ENCODE measurements around the gene B9D1.

DNA sequence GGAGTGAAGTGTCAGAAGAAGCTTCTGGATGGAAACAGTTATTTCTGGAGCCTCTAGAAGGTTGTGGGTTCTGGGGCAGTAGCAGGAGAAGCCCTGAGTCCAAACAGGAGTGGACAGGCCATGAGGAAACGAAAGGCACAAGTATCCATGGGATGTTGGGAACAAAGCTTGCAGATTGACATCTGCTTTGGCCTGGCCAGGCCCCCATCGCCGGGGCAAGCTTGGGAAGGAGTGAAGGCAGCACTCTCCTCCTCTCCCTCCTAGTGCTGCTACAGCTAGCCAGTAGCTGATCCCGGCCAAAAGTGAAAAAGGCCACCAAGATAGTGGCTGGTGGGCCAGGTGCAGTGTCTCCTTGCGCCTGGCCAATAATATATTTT lies 40.4 kb downstream of the B9D1 start:
- TF ChIP-seq, protein P1, sequence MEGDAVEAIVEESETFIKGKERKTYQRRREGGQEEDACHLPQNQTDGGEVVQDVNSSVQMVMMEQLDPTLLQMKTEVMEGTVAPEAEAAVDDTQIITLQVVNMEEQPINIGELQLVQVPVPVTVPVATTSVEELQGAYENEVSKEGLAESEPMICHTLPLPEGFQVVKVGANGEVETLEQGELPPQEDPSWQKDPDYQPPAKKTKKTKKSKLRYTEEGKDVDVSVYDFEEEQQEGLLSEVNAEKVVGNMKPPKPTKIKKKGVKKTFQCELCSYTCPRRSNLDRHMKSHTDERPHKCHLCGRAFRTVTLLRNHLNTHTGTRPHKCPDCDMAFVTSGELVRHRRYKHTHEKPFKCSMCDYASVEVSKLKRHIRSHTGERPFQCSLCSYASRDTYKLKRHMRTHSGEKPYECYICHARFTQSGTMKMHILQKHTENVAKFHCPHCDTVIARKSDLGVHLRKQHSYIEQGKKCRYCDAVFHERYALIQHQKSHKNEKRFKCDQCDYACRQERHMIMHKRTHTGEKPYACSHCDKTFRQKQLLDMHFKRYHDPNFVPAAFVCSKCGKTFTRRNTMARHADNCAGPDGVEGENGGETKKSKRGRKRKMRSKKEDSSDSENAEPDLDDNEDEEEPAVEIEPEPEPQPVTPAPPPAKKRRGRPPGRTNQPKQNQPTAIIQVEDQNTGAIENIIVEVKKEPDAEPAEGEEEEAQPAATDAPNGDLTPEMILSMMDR (IDR thresholded peaks at IDR 0.05 in 4 of 5, conservative IDR thresholded peaks at IDR 0.05 in 1 of 5), result no peak
- no peak for TF ChIP-seq POLR2A (IDR thresholded peaks at IDR 0.05)
